Embryonic facial prominence (tissue), 1 donor: ENCODE measurements around the gene TYK2.
"Not testable (repeated sequence)": the region's sequence is repeated elsewhere in the genome, so short reads cannot be mapped to it uniquely, and the experiment has no call there.

ENCODE experiments used
- DNase-seq: peaks from one replicate; pipeline ENCODE4 v3.0.0-alpha.2; 2016; ENCODE audit errors: extremely low spot score

Gene TYK2

DNA sequence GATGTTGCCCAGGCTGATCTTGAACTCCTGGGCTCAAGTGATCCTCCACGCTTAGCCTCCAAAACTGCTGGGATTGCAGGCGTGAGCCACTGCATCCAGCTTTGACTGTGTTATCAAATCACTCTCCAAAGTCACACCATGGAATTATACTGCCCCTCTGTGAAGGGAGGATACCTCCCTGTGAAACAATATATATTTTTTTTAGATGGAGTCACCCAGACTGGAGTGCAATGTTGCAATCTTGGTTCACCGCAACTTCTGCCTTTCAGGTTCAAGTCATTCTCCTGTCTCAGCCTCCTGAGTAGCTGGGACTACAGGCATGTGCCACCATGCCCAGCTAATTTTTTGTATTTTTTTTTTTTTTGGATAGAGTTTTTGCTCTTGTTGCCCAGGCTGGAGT lies 7.7 kb downstream of the TYK2 start:
- no peak for DNase-seq

GRCh38 chr19:10368101-10368803 lies 12.1 kb downstream of the TYK2 start:
- DNase-seq = no peak

GRCh38 chr19:10366950-10367512 lies 13.3 kb downstream of the TYK2 start:
- DNase-seq = not testable (repeated sequence)

DNA sequence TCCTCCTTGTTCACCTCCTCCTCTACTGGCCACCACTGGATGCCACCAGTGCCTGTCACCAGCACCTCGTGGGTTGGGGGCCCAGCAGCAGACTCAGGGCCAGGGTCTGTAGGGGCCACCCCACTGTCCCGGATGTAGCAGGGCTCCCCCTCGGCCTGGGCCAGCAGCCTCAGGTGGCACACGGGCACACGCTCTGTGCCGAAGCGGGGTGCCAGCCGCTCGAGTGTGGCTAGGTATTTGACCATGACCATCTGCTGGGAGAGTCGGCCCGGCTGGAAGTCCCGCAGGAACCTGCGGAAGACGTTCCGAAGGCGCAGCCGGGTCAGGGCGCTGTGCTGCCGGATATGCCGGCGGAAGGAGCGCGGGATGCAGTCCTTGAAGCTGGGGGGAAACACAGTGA lies 14.9 kb downstream of the TYK2 start:
- DNase-seq = no peak

- no peak for DNase-seq
Observed at GRCh38 chr19:10364644-10365043, 15.7 kb downstream of the TYK2 start.

DNA sequence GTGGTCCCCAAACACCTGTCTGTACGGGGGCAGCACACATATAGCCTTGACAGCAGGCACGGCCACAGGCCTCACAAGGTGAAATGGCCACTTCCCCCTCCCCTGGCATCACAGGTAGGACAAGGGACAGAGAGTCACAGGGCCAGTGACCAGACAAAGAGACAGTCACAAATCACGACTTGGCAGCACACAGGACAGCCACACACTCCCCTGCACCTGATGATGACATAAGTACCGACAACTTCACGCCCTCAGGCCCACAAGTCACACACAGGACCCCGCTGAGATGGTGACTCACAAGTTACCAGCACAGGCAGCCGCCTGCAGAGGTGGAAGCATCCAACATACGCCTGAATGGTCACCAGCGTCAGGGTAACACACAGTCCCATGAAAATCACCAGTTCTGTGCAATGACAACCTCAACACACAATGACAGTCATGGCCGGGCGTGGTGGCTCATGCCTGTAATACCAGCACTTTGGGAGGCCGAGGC lies 16.5 kb downstream of the TYK2 start:
- DNase-seq = no peak

GRCh38 chr19:10362259-10362658 lies 18.1 kb downstream of the TYK2 start:
- DNase-seq = no peak

GRCh38 chr19:10361569-10362011 lies 18.8 kb downstream of the TYK2 start:
- no peak for DNase-seq

- no peak for DNase-seq
Observed at GRCh38 chr19:10356431-10356830, 23.9 kb downstream of the TYK2 start.

GRCh38 chr19:10353793-10354391 lies 26.5 kb downstream of the TYK2 start:
- peak; percentile 29 for DNase-seq

DNA sequence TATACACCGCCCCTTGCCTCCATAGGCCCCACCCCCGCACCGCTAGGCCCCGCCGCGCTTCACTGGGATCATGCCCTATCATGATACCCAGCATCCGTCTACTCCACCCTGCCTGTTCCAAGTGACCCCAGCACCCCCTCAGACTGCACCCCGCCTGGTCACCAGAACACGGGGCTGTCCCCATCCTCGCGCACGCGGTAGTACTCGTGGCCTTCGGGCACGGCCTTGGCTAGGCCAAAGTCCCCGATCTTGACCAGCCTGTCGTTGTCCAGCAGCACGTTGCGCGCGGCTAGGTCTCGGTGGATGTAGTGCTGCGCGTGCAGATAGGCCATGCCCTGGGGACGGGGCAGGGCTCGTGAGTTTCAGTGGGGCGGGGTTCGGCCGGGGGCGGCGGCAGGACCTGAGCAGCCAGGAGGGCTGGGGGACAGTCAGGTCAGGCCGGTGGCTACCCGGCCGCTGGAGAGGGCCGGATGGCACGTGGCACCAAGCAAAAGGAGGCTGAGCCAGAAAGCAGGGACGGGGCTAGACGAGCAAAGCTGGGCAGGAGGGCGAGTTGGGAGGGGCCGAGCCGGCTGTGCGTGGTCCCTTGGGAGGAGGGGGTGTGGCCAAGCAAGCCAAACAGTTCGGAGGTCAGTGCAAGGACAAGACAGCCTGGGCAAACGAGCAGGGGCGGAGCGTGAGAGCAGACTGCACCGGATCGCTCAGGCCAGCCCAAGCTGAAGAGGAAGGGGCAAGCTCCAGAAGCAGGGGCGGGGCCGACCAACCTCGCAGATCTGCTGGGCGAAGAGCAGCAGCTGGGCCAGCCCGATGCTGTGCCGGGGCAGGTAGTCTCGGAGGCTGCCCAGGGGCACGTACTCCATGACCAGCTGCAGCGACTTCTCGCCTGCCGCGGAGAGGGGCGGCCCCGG lies 27.4 kb downstream of the TYK2 start:
- DNase-seq = no peak

GRCh38 chr19:10346509-10346908 lies 33.9 kb downstream of the TYK2 start:
- DNase-seq = no peak

DNA sequence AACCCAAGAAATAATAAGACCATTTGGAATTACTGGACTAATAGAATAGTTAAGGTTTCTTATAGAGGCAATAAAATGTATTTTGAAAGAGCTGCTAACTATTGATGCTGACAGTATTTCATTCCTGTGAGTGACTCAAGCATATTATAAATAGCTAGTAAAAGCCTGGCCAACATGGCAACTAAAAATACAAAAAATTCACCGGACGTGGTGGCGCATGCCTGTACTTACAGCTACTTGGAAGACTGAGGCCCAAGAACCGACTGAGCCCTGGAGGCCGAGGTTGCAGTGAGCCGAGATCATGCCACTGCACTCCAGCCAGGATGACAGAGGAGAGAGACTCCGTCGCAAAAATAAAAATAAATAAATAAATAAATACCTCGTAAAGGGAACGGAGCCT lies 35.6 kb downstream of the TYK2 start:
- DNase-seq = no peak

DNA sequence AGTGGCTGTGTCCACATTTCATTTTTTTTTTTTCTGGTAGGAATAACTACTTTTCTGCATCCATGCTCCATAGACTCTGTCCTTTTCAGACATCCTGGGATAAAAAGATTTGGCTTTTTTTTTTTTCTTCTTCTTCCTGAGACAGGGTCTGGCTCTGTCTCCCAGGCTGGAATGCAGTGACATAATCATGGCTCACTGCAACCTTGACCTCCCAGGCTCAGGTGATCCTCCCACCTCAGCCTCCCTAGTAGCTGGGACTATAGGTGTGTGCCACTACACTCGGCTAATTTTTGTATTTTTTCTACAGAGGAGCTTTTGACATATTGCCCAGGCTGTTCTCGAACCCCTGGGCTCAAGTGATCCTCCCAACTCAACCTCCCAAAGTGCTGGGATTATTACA lies 36.9 kb downstream of the TYK2 start:
- DNase-seq = no peak

DNA sequence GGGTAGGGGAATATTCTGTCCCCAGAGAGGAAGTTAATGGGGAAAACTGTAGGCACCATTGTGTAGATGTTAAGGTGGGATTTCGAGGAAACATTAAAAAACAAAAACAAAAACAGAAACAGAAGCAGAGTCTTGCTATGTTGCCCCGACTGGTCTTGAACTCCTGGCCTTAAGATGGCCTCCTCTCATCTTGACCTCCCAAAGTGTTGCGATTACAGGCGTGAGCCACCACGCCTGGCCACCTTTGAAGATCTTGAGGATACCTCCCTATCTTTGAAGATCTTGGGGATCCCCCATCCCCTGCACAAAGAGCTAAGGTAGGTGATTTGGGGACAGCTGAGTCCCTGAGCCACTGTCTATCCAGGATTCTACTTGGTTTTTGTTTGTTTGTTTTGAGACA lies 40.4 kb downstream of the TYK2 start:
- DNase-seq = no peak

- no peak for DNase-seq
Observed at GRCh38 chr19:10339380-10339960, 40.9 kb downstream of the TYK2 start, which contains the start of gene ICAM3. Gene ICAM3, minus strand, starts transcription at chr19:10339624. Its CDS starts 10 bp downstream, at chr19:10339614.

DNA sequence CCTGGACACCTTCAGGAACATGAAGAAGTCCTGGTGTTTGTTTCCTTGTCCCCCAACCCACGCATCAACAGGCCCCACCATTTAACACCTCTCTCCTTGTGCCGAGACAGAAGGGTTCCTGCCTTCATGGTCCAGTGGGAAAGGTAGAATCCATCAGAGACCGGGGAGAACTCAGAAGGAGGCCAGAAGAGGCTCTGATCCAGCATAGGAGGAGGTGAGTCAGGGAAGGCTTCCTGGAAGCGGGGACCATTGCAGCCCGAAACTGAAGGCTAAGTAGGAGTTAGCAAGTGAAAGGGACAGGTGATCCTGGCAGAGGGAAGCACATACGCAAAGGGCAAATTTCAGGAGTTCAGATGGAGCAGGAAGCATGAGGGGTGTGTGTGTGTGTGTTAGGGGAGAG lies 41.4 kb downstream of the TYK2 start:
- DNase-seq = no peak

DNA sequence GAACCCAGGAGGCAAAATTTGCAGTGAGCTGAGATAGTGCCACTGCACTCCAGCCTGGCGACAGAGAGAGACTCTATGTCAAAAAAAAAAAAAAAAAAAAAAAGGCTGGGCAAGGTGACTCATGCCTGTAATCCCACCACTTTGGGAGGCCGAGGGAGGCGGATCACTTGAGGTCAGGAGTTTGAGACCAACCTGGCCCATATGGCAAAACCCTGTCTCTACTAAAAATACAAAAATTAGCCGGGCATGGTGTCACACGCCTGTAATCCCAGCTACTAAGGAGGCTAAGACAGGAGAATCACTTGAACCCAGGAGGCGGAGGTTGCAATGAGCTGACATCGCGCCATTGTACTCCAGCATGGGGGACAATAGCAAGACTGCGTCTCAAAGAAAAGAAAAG lies 43.6 kb downstream of the TYK2 start:
- DNase-seq = not testable (repeated sequence)

DNA sequence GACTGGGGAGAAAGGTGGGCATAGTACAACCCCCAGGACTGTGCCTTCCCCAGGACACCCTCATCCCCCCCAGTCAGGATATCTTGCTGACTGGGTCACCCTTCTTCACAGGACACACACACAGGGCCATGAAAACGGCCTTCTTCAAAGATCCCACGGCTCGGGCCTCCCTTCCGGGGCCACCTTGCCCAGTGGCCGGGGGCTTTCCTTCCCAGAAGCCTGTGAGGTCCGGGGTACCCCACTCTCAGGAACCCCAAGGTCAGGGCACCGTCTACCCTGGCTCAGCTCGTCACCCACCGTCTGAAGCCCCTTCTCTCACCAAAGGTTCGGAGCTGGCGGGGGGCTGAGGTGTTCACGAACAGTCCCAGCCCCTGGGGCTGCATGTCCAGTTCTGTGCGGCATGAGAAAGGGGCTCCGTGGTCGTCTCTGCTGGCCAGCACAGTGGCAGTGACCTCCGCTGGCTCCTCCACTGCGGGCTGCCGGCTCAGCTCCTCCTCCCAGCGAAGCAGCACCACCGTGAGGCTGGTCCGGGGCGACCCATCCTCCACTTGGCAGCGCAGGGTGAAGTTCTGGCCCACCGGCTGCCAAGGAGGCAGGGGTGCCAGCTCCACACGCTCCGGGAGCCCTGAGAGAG lies 44.9 kb downstream of the TYK2 start:
- DNase-seq = no peak

GRCh38 chr19:10334588-10335351 lies 45.6 kb downstream of the TYK2 start:
- DNase-seq = no peak
